ENCODE measurements around the gene SLIT3. TPM values are rescaled to one million over a fixed set of nuclear protein-coding genes. Genes with fewer than 3 reads are reported as not detected.

Gene SLIT3
- total and polyA plus RNA-seq, 9 of the 15 experiments (the other 6 are each of a cell fraction or from before 2014, with no cell fraction given): 0.01 to 0.04 TPM; not detected in 7

DNA sequence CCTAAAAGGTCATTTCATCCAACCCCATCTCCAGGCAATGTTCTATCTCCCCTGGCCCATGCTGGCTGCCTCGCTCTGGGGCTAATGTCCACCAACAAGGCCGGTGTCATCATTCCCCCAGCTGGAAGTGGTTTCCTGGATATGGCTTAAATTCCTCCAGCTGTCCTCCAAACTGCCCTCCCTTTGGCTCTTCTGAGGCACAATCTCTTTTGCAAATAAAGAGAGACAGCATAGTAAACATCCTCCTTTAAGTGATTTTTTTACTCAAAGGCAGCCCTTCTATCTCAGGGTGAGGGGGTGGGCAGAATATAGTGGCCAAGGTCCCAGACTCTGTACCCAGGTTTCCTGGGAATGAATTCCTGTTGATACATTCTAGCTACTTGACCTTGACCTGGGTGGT, 604.3 kb downstream of the SLIT3 start:
- no peaks in the 10 kb centered on the region for H3K9me3 ChIP-seq (replicated peaks; ENCODE audit: control insufficient read depth, insufficient read depth, low read depth, low read length)
- H3K9ac ChIP-seq (ENCODE audit: insufficient read depth in 1 of 2, low read depth in 2 of 2, low read length in 2 of 2): no peak overlapping the region
- ChIA-PET POLR2A (interaction anchor here (0.7 kb wide), 1 partner anchor 118 kb away, joined by 3 read pairs; the partner anchor contains the start of gene PANK3), CTCF (ENCODE audit: low intra/inter-chr PET ratio) (no interaction called here)
- no peaks in the 10 kb centered on the region for H3K9me1 ChIP-seq (ENCODE audit: control insufficient read depth, insufficient read depth, low read length)
- 6% methylated on average over 2 of the region's 2 CpGs for WGBS (ENCODE audit: insufficient coverage, low coverage, missing lambda C conversion rate)
- FAIRE-seq: no peak
- H3K79me2 ChIP-seq (ENCODE audit: control insufficient read depth, insufficient read depth, low read length): no peaks in the 10 kb centered on the region
- in situ Hi-C loops (cut with MboI) (loop anchor here (10.0 kb wide), 1 partner anchor 598 kb away; no protein-coding TSS in a partner anchor), intact Hi-C loops (cut with micrococcal nuclease) (no loop called here)
- H3K27ac ChIP-seq (ENCODE audit: extremely low read depth, low read depth, low read length): no peak overlapping the region
- H3K27me3 ChIP-seq (ENCODE audit: control insufficient read depth in 2 of 2, insufficient read depth in 2 of 2, low read length in 2 of 2): peaks cover 3 to 13% of the 10 kb centered on the region in 2 experiments; a peak in 3 of 5 replicates
- DNase-seq (ENCODE audit: extremely low read depth in 1 of 4, low spot score in 3 of 4): no peak
- H2AFZ ChIP-seq (ENCODE audit: low read depth, low read length): no peak overlapping the region
- no peak overlapping the region for H3K4me3 ChIP-seq
- ATAC-seq: no peak
- no peaks in the 10 kb centered on the region for H4K20me1 ChIP-seq (replicated peaks; ENCODE audit: control insufficient read depth, insufficient read depth, low read length)
- peaks cover 6 to 11% of the 10 kb centered on the region in 2 experiments; a peak in 4 of 5 replicates for H3K4me1 ChIP-seq (replicated peaks in 1 of 2; ENCODE audit: control insufficient read depth in 2 of 2, insufficient read depth in 2 of 2, low read length in 2 of 2)
- no peak overlapping the region for H3K4me2 ChIP-seq (ENCODE audit: insufficient read depth, low read length)
- no TSS peak for BruUV-seq (replicated peaks)
- no peaks in the 10 kb centered on the region for H3K36me3 ChIP-seq (ENCODE audit: control insufficient read depth, insufficient read depth, low read length)
- TF ChIP-seq MXI1 (IDR thresholded peaks at IDR 0.05; ENCODE audit: low read depth, low read length) (no peak), SRSF9 (IDR thresholded peaks at IDR 0.05; ENCODE audit: borderline replicate concordance, low read depth, low read length) (no peak), MEIS2 (IDR thresholded peaks at IDR 0.05; ENCODE audit: partially characterized antibody) (no peak), KHSRP (IDR thresholded peaks at IDR 0.05) (no peak), SPI1 (IDR thresholded peaks at IDR 0.05; ENCODE audit: borderline replicate concordance, low read depth, low read length) (no peak), DNMT1 (IDR thresholded peaks at IDR 0.05) (no peak)

DNA sequence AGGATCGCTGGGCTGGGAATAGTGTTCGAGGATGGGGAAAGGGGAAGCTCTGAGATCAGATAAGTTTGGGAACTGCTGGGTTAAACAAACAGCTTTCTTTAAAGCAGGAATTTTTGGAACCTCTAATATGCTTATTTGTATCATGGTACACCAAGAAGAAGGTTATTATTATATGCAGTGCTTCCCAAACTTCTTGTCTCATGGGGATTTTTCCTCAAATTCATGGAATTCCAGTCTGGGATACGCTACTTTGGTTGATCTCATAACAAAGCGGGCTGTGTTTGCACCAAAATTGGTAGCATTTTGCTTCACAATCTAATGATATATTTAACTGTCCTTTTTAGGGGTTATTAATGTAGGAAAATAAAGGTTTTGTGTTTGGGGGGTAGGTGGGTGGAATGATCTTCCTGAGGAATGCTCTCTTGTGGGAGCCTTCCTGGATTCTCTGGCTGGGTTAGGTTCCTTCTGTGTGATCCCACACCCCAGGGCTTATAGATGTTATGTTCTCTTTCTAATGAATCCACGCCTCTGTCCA, 605.6 kb downstream of the SLIT3 start:
- ATAC-seq (no peak), DNase-seq (ENCODE audit: extremely low read depth in 1 of 4, low spot score in 3 of 4) (no peak), FAIRE-seq (no peak)
- in situ Hi-C loops (cut with MboI) (loop anchor here (10.0 kb wide), 1 partner anchor 599 kb away; no protein-coding TSS in a partner anchor), intact Hi-C loops (cut with micrococcal nuclease) (no loop called here)
- Histone ChIP-seq H3K4me1 (replicated peaks in 1 of 2; ENCODE audit: control insufficient read depth in 2 of 2, insufficient read depth in 2 of 2, low read length in 2 of 2) (peaks cover 6 to 11% of the 10 kb centered on the region in 2 experiments; a peak in 4 of 5 replicates), H3K36me3 (ENCODE audit: control insufficient read depth, insufficient read depth, low read length) (no peaks in the 10 kb centered on the region), H2AFZ (ENCODE audit: low read depth, low read length) (no peak overlapping the region), H3K79me2 (ENCODE audit: control insufficient read depth, insufficient read depth, low read length) (no peaks in the 10 kb centered on the region), H3K9me1 (ENCODE audit: control insufficient read depth, insufficient read depth, low read length) (no peaks in the 10 kb centered on the region), H3K27me3 (ENCODE audit: control insufficient read depth in 2 of 2, insufficient read depth in 2 of 2, low read length in 2 of 2) (peaks cover 3 to 9% of the 10 kb centered on the region in 2 experiments; a peak in 3 of 5 replicates), H3K9me3 (replicated peaks; ENCODE audit: control insufficient read depth, insufficient read depth, low read depth, low read length) (no peaks in the 10 kb centered on the region), H4K20me1 (replicated peaks; ENCODE audit: control insufficient read depth, insufficient read depth, low read length) (no peaks in the 10 kb centered on the region), H3K4me3 (no peak overlapping the region), H3K9ac (ENCODE audit: insufficient read depth in 1 of 2, low read depth in 2 of 2, low read length in 2 of 2) (no peak overlapping the region), H3K4me2 (ENCODE audit: insufficient read depth, low read length) (no peak overlapping the region), H3K27ac (ENCODE audit: extremely low read depth, low read depth, low read length) (no peak overlapping the region)
- BruUV-seq (replicated peaks): no TSS peak
- CTCF ChIA-PET (ENCODE audit: low intra/inter-chr PET ratio): no interaction called here
- POLR2A ChIA-PET: interaction anchor here (0.6 to 1.5 kb wide), 4 partner anchors 9 to 289 kb away, joined by 3 to 4 read pairs (median 3); no protein-coding TSS in a partner anchor
- WGBS (ENCODE audit: insufficient coverage, low coverage, missing lambda C conversion rate): 17% methylated on average over 5 of the region's 5 CpGs
- TF ChIP-seq CBX3 (IDR thresholded peaks at IDR 0.05; ENCODE audit: borderline replicate concordance in 1 of 2, low read length in 2 of 2) (no peak), ZNF75A (CRISPR knock-in tag; IDR thresholded peaks at IDR 0.05) (no peak), MEIS2 (IDR thresholded peaks at IDR 0.05; ENCODE audit: partially characterized antibody) (no peak), HNRNPH1 (optimal IDR thresholded peaks at IDR 0.05; ENCODE audit: low read depth, low read length) (no peak), CHD1 (IDR thresholded peaks at IDR 0.05; ENCODE audit: low read length) (no peak), ZNF561 (CRISPR knock-in tag; conservative IDR thresholded peaks at IDR 0.05) (no peak), SETDB1 (IDR thresholded peaks at IDR 0.05; ENCODE audit: low read length) (no peak), EZH2 (IDR thresholded peaks at IDR 0.05; ENCODE audit: borderline replicate concordance, low read depth, low read length) (no peak), HNRNPUL1 (IDR thresholded peaks at IDR 0.05; ENCODE audit: low read length) (no peak), ZEB2 (IDR thresholded peaks at IDR 0.05) (no peak), MEF2D (tag; conservative IDR thresholded peaks at IDR 0.05; ENCODE audit: low read depth) (no peak)
- TF ChIP-seq, protein P1, sequence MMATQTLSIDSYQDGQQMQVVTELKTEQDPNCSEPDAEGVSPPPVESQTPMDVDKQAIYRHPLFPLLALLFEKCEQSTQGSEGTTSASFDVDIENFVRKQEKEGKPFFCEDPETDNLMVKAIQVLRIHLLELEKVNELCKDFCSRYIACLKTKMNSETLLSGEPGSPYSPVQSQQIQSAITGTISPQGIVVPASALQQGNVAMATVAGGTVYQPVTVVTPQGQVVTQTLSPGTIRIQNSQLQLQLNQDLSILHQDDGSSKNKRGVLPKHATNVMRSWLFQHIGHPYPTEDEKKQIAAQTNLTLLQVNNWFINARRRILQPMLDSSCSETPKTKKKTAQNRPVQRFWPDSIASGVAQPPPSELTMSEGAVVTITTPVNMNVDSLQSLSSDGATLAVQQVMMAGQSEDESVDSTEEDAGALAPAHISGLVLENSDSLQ (IDR thresholded peaks at IDR 0.05): no peak
